Fibroblast of lung (primary cell): ENCODE results near the gene AKNA. TPM values are rescaled to one million over a fixed set of nuclear protein-coding genes. Genes with fewer than 3 reads are reported as not detected.

Source experiments
- DNase-seq, 2 donors: peaks; one replicate each; pipeline versions ENCODE4 v3.0.0 to v3.0.0-alpha.2; 2010; ENCODE audit warnings: low read depth in 2 of 2
- H2AFZ ChIP-seq: 2 replicates; pipeline ENCODE4 v1.5.1; 2012; ENCODE audit warnings: low read length, control low read depth, inconsistent platforms
- H3K27ac ChIP-seq: 2 replicates; pipeline ENCODE4 v1.5.1; 2011; ENCODE audit warnings: low read length, control low read depth; ENCODE audit not compliant: insufficient read depth
- H3K27me3 ChIP-seq: 2 replicates; pipeline ENCODE4 v1.5.1; 2011; ENCODE audit warnings: mild to moderate bottlenecking, low read length; ENCODE audit not compliant: control insufficient read depth, insufficient read depth
- H3K36me3 ChIP-seq: 2 replicates; pipeline ENCODE4 v1.5.1; 2011; ENCODE audit warnings: low read length; ENCODE audit not compliant: control insufficient read depth, insufficient read depth
- H3K4me1 ChIP-seq: 2 replicates; pipeline ENCODE4 v1.5.1; 2011; ENCODE audit warnings: low read length; ENCODE audit not compliant: control insufficient read depth, insufficient read depth; ENCODE audit errors: extremely low read depth
- H3K4me2 ChIP-seq: 2 replicates; pipeline ENCODE4 v1.5.1; 2011; ENCODE audit warnings: low read length, control low read depth; ENCODE audit not compliant: insufficient read depth; ENCODE audit errors: extremely low read depth
- H3K4me3 ChIP-seq, 4 experiments: fragments of 200-600 bp in 1 of 4; sonication (generic) in 1 of 4; replicated peaks in 1 of 4; 2 replicates each; pipeline ENCODE4 v1.5.1; 2011 to 2016; ENCODE audit warnings: low read length in 4 of 4, low read depth in 3 of 4, mild to moderate bottlenecking in 3 of 4, control low read depth in 2 of 4, inconsistent platforms in 1 of 4, mixed read lengths in 1 of 4; ENCODE audit not compliant: insufficient read depth in 1 of 4; ENCODE audit errors: control extremely low read depth in 1 of 4
- H3K79me2 ChIP-seq: 2 replicates; pipeline ENCODE4 v1.5.1; 2012; ENCODE audit warnings: mild to moderate bottlenecking, low read length, inconsistent platforms; ENCODE audit not compliant: control insufficient read depth, insufficient read depth
- H3K9ac ChIP-seq: 2 replicates; pipeline ENCODE4 v1.5.1; 2011; ENCODE audit warnings: mild to moderate bottlenecking, low read length, control low read depth; ENCODE audit not compliant: insufficient read depth
- H3K9me3 ChIP-seq: 2 replicates; pipeline ENCODE4 v1.5.1; 2012; ENCODE audit warnings: low read depth, low read length; ENCODE audit not compliant: control insufficient read depth, insufficient read depth
- H4K20me1 ChIP-seq: 2 replicates; pipeline ENCODE4 v1.5.1; 2011; ENCODE audit warnings: low read length; ENCODE audit not compliant: control insufficient read depth, insufficient read depth; ENCODE audit errors: extremely low read depth
- EZH2 ChIP-seq: IDR thresholded peaks from 2 replicates; pipeline ENCODE4 v1.5.1; 2012; ENCODE audit warnings: low read length, control low read depth, mild to moderate bottlenecking; ENCODE audit errors: missing control alignments
- polyA plus RNA-seq, 2 donors: library from polyadenylated mRNA; depleted of rRNA in 1 of 2; stranded (reverse) in 1 of 2; unstranded in 1 of 2; fragments of >200 nt; gene quantifications; 2 replicates each; pipeline ENCODE4 v1.2.1, GENCODE V29; 2011 to 2012; ENCODE audit warnings: missing spikeins in 1 of 2
- total RNA-seq: library from RNA; depleted of rRNA; stranded (reverse); fragments of >200 nt; gene quantifications from 2 replicates; pipeline ENCODE4 v1.2.1, GENCODE V29; 2014
- TF ChIP-seq, protein P1 (sequence below), 2 donors: IDR thresholded peaks in 1 of 2; conservative IDR thresholded peaks in 1 of 2; 1 replicate in 1 of 2; 2 replicates in 1 of 2; pipeline ENCODE4 v1.5.1; 2011 to 2012; ENCODE audit warnings: low read length in 2 of 2, control low read depth in 1 of 2, inconsistent platforms in 1 of 2, low read depth in 1 of 2, mild to moderate bottlenecking in 1 of 2

The AKNA gene
- total and polyA plus RNA-seq, 2 donors (not counting 1 experiment from before 2014, with no cell fraction given) = 5.6 to 19.3 TPM

DNA sequence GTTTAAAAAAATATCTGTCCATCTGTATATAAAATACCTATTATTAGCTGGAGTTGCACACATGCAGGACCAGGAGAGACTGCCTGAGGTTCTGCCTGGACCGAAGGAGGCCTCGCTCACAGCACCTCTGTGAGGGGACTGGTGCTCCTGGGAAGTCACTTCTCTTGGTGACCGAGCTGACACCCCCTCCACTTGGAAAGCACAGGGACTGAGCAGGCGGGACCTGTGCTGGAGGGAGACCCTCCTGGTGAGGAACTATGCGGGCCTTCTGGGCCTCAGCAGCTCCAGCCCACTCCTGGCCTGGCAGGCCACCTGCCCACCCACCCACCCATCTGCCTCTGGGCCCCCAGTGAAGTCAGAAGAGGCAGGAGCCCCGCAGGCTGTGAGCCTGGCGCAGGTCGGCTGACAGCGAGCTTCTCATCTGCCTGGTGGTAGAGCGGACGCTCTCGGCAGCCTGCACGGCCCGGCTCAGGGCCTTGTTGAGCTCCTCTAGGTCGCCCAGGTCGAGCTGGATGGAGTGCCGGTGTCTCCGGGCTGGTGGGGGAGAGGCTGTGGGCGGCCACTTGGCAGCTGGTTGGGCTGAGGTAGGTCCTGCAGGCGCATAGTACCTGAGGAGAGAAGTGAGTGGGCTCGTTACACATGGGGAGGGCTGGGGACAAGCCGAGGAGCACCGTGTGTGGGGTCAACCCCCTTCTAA lies 50.9 kb downstream of the AKNA start:
- no peaks in the 10 kb centered on the region for H3K9me3 ChIP-seq
- no peak for TF ChIP-seq EZH2
- TF ChIP-seq, protein P1, sequence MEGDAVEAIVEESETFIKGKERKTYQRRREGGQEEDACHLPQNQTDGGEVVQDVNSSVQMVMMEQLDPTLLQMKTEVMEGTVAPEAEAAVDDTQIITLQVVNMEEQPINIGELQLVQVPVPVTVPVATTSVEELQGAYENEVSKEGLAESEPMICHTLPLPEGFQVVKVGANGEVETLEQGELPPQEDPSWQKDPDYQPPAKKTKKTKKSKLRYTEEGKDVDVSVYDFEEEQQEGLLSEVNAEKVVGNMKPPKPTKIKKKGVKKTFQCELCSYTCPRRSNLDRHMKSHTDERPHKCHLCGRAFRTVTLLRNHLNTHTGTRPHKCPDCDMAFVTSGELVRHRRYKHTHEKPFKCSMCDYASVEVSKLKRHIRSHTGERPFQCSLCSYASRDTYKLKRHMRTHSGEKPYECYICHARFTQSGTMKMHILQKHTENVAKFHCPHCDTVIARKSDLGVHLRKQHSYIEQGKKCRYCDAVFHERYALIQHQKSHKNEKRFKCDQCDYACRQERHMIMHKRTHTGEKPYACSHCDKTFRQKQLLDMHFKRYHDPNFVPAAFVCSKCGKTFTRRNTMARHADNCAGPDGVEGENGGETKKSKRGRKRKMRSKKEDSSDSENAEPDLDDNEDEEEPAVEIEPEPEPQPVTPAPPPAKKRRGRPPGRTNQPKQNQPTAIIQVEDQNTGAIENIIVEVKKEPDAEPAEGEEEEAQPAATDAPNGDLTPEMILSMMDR (conservative IDR thresholded peaks at IDR 0.05 in 1 of 2, IDR thresholded peaks at IDR 0.05 in 1 of 2; ENCODE audit: low read depth in 1 of 2, low read length in 2 of 2) = no peak
- DNase-seq = no peak

DNA sequence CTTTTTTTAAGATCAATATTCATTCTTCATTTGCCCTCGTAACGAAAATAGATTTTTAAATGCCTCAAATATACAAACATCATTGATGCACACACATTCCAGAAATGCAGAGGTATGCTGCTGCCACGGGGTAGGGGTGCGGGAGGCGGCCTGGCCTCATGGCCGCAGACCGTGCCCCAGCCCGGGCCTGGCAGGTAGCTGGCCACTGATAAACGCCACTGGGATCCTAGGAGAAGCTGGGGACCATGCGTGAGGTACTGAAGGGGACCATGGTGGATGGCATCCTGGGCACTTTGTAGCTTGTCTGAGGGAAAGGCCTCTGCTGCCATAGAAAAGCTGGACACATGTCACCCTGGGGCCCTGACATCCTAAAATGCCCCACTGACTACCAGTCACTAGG lies 51.6 kb downstream of the AKNA start:
- TF ChIP-seq EZH2 = no peak
- TF ChIP-seq, protein P1 (conservative IDR thresholded peaks at IDR 0.05 in 1 of 2, IDR thresholded peaks at IDR 0.05 in 1 of 2; ENCODE audit: low read depth in 1 of 2, low read length in 2 of 2) = no peak
- DNase-seq = no peak
- no peaks in the 10 kb centered on the region for H3K27me3 ChIP-seq
- H3K4me2 ChIP-seq = no peak overlapping the region
- no peak overlapping the region for H3K4me3 ChIP-seq
- H3K79me2 ChIP-seq = no peaks in the 10 kb centered on the region
- no peaks in the 10 kb centered on the region for H3K4me1 ChIP-seq
- no peaks in the 10 kb centered on the region for H4K20me1 ChIP-seq
- no peaks in the 10 kb centered on the region for H3K9me3 ChIP-seq
- H3K27ac ChIP-seq = no peak overlapping the region
- H3K36me3 ChIP-seq = peaks cover 9% of the 10 kb centered on the region
- no peak overlapping the region for H2AFZ ChIP-seq
- no peak overlapping the region for H3K9ac ChIP-seq

More for the DNA sequence above, 50.9 kb downstream of the AKNA start:
- no peaks in the 10 kb centered on the region for H3K27me3 ChIP-seq
- no peak overlapping the region for H3K9ac ChIP-seq
- peaks cover 13% of the 10 kb centered on the region for H3K36me3 ChIP-seq
- H3K4me1 ChIP-seq = no peaks in the 10 kb centered on the region
- no peaks in the 10 kb centered on the region for H3K79me2 ChIP-seq
- H3K27ac ChIP-seq = no peak overlapping the region
- no peaks in the 10 kb centered on the region for H4K20me1 ChIP-seq
- no peak overlapping the region for H2AFZ ChIP-seq
- H3K4me2 ChIP-seq = no peak overlapping the region
- no peak overlapping the region for H3K4me3 ChIP-seq

DNA sequence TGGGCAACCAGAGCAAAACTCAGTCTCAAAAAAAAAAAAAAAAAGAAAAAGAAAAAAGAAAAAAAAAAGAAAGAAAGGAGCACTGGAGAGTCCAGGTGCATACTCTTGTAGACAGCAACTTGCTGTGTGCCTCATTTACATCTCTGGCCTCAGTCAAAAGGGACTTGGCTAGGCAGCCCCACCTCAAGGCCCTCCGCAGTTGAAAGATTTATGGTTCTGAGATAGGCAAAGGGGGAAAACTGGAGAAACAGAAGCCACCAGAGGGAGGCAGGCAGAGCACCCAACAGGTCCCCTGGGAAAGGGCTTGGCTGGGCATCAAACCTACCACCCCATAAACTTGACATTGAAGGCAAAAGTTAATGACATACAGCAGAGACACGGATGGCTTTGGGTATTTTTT lies 52.0 kb downstream of the AKNA start:
- Histone ChIP-seq H3K4me3 (no peak overlapping the region), H3K27me3 (no peaks in the 10 kb centered on the region), H3K79me2 (no peaks in the 10 kb centered on the region), H3K4me1 (no peaks in the 10 kb centered on the region), H3K36me3 (peaks cover 9% of the 10 kb centered on the region), H4K20me1 (no peaks in the 10 kb centered on the region), H2AFZ (no peak overlapping the region), H3K9ac (no peak overlapping the region), H3K9me3 (no peaks in the 10 kb centered on the region), H3K27ac (no peak overlapping the region), H3K4me2 (no peak overlapping the region)
- TF ChIP-seq, protein P1 (conservative IDR thresholded peaks at IDR 0.05 in 1 of 2, IDR thresholded peaks at IDR 0.05 in 1 of 2; ENCODE audit: low read depth in 1 of 2, low read length in 2 of 2) = no peak
- TF ChIP-seq EZH2 = no peak
- DNase-seq = no peak
